Natural killer cell (primary cell): ENCODE results near the gene SLC2A14. TPM values are rescaled to one million over a fixed set of nuclear protein-coding genes. Genes with fewer than 3 reads are reported as not detected.
"Not testable (repeated sequence)": the region's sequence is repeated elsewhere in the genome, so short reads cannot be mapped to it uniquely, and the experiment has no call there.

Experiments
- ATAC-seq, 3 donors: fragments of 150-1000 bp in 2 of 3; fragments of 200-7000 bp in 1 of 3; cut with Tn5 transposase; 1 replicate in 1 of 3; 2 replicates in 2 of 3; pipeline ENCODE4 v1.10.0; 2021; ENCODE audit warnings: mild to moderate bottlenecking in 2 of 3, moderate library complexity in 2 of 3
- DNase-seq, 2 donors: peaks; one replicate each; pipeline versions ENCODE4 v3.0.0 to v3.0.0-alpha.2; 2013 to 2021; ENCODE audit warnings: mixed read lengths in 1 of 2
- H3K27ac ChIP-seq: one replicate; pipeline ENCODE4 v1.5.1; 2013; ENCODE audit warnings: mild to moderate bottlenecking, low read length
- H3K27me3 ChIP-seq: one replicate; pipeline ENCODE4 v1.6.1; 2013; ENCODE audit warnings: low read length; ENCODE audit not compliant: control insufficient read depth, insufficient read depth
- H3K36me3 ChIP-seq: one replicate; pipeline ENCODE4 v1.6.1; 2013; ENCODE audit warnings: low read length; ENCODE audit not compliant: control insufficient read depth, insufficient read depth
- H3K4me1 ChIP-seq: one replicate; pipeline ENCODE4 v1.6.1; 2013; ENCODE audit warnings: low read length; ENCODE audit not compliant: control insufficient read depth, insufficient read depth
- H3K4me3 ChIP-seq: one replicate; pipeline ENCODE4 v1.5.1; 2013; ENCODE audit warnings: low read length
- H3K9me3 ChIP-seq: one replicate; pipeline ENCODE4 v1.6.1; 2013; ENCODE audit warnings: low read length; ENCODE audit not compliant: control insufficient read depth, insufficient read depth
- H3K27ac Mint-ChIP-seq, 2 donors: one replicate each; pipeline ENCODE4 v1.8.0; 2022; ENCODE audit warnings: mild to moderate bottlenecking in 2 of 2, mixed read lengths in 2 of 2, moderate library complexity in 1 of 2
- H3K27me3 Mint-ChIP-seq, 2 donors: one replicate each; pipeline ENCODE4 v1.8.0; 2022; ENCODE audit warnings: low read depth in 2 of 2, mixed read lengths in 2 of 2
- H3K36me3 Mint-ChIP-seq: one replicate; pipeline ENCODE4 v1.8.0; 2022; ENCODE audit warnings: mixed read lengths
- H3K4me1 Mint-ChIP-seq, 2 donors: one replicate each; pipeline ENCODE4 v1.8.0; 2022; ENCODE audit warnings: mixed read lengths in 2 of 2
- H3K4me3 Mint-ChIP-seq: one replicate; pipeline ENCODE4 v1.8.0; 2022; ENCODE audit warnings: mild to moderate bottlenecking, moderate library complexity, mixed read lengths
- H3K9me3 Mint-ChIP-seq, 2 donors: one replicate each; pipeline ENCODE4 v1.8.0; 2022; ENCODE audit warnings: mixed read lengths in 2 of 2
- WGBS: methylation state at CpG from one replicate; pipeline ENCODE4 v1.1.7; 2013; ENCODE audit warnings: missing lambda C conversion rate; ENCODE audit not compliant: insufficient coverage; 5-methylcytosine and 5-hydroxymethylcytosine counted together
- intact Hi-C: fragments of 100-400 bp; cut with micrococcal nuclease; formaldehyde crosslinking; loops from one replicate; pipeline ENCODE4 v1.14.2; 2022
- total RNA-seq, 4 donors: library from RNA; stranded (reverse); fragments of 120-200 nt in 1 of 4; gene quantifications; one replicate each; pipeline versions ENCODE4 v1.2.3 to v1.2.4, GENCODE V29; 2013 to 2022
- TF ChIP-seq, protein P1 (sequence below): fragments of 200-600 bp; IDR thresholded peaks from one replicate; pipeline ENCODE4 v1.8.0; 2022; ENCODE audit warnings: antibody characterized with exemption

The SLC2A14 gene
- total RNA-seq, 3 donors from 2014 or later (not counting 1 experiment from before 2014, with no cell fraction given): 0.12 to 7.9 (median 0.25) TPM

DNA sequence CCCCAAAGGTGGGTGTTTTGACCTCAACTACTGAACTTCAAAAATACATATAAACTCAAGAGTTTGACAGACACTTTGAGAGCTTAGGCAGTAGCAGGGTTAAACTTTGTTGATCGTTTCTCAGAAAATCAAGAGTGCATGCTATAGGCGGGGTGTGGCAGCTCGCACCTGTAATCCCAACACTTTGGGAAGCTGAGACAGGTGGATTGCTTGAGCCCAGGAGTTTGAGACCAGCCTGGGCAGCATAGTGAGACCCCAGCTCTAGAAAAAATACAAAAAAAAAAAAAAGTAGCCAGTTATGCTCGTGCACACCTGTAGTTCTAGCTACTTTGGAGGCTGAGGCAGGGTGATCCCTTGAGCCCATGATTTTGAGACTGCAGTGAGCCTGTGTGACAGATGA is 71.3 kb downstream of the SLC2A14 start:
- no peak overlapping the region for H3K4me3 ChIP-seq
- no peaks in the 10 kb centered on the region for H3K36me3 ChIP-seq
- Mint-ChIP-seq H3K27me3 (peaks cover 0 to 6% of the 10 kb centered on the region in 2 donors), H3K4me1 (no peaks in the 10 kb centered on the region), H3K36me3 (no peaks in the 10 kb centered on the region), H3K27ac (no peak overlapping the region), H3K9me3 (no peaks in the 10 kb centered on the region), H3K4me3 (no peak overlapping the region)
- WGBS: 70% methylated on average over 4 of the region's 4 CpGs
- ATAC-seq (no peak), DNase-seq (no peak)
- no peak overlapping the region for H3K27ac ChIP-seq
- TF ChIP-seq, protein P1, sequence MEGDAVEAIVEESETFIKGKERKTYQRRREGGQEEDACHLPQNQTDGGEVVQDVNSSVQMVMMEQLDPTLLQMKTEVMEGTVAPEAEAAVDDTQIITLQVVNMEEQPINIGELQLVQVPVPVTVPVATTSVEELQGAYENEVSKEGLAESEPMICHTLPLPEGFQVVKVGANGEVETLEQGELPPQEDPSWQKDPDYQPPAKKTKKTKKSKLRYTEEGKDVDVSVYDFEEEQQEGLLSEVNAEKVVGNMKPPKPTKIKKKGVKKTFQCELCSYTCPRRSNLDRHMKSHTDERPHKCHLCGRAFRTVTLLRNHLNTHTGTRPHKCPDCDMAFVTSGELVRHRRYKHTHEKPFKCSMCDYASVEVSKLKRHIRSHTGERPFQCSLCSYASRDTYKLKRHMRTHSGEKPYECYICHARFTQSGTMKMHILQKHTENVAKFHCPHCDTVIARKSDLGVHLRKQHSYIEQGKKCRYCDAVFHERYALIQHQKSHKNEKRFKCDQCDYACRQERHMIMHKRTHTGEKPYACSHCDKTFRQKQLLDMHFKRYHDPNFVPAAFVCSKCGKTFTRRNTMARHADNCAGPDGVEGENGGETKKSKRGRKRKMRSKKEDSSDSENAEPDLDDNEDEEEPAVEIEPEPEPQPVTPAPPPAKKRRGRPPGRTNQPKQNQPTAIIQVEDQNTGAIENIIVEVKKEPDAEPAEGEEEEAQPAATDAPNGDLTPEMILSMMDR: no peak
- intact Hi-C loops: no loop called here
- H3K4me1 ChIP-seq: no peaks in the 10 kb centered on the region
- H3K9me3 ChIP-seq: no peaks in the 10 kb centered on the region
- no peaks in the 10 kb centered on the region for H3K27me3 ChIP-seq

DNA sequence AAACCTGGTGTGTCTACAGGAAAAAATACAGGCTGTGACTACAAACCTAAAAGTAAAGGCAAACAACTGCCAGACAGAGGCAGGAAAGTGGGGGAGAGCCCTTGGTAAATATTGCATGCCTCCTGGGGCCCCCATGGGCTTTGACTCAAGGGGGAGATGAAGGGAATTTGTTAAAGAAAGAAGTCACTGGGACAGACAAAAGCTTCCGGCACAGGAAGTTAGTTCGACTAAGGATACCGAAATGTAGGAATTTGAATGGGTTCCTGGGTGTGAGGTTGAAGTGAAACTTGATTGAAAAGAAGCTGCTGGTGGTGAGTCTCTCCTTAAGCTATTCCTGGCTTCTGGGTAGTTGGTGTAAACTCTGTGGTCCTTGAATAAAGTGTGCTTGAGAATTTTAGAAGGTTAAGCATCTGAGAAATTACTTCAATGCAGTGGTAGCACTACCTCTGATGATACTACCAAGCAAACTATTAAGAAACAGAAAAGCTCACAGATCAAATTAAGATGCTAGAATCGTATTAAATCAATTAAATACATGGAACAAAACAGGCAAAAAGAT is 73.9 kb downstream of the SLC2A14 start:
- H3K27me3 ChIP-seq, H3K4me3 ChIP-seq, ATAC-seq: not testable (repeated sequence)

DNA sequence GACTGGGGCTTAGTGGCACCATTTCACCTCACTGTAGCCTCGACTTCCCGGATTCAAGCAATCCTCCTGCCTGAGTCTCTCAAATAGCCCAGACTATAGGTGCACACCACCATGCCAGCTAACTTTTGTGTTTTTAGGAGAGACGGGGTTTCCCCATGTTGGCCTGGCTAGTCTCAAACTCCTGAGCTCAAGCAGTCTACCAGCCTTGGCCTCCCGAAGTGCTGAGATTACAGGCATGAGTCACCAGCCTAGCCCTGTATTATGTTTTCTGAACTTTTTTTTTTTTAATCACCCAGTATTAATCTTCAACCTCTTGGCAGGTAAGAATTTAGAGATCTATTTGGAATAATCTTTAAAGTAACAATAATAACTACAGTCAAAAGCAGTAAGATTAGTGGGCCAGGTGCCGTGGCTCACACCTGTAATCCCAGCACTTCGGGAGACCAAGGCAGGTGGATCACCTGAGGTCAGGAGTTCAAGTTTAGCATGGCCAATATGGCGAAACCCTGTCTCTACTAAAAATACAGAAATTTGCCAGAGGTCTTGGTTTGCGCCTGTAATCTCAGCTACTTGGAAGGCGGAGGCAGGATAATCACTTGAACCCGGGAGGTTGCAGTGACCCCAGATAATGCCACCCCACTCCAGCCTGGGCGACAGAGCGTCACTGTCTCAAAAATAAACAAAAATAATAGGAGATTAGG is 74.9 kb downstream of the SLC2A14 start:
- intact Hi-C loops: no loop called here
- H3K4me3 ChIP-seq: no peak overlapping the region
- Mint-ChIP-seq H3K27ac (no peak overlapping the region), H3K27me3 (peaks cover 0 to 6% of the 10 kb centered on the region in 2 donors), H3K4me1 (no peaks in the 10 kb centered on the region), H3K4me3 (no peak overlapping the region), H3K36me3 (no peaks in the 10 kb centered on the region), H3K9me3 (no peaks in the 10 kb centered on the region)
- DNase-seq (no peak), ATAC-seq (no peak)
- H3K27ac ChIP-seq: no peak overlapping the region
- H3K4me1 ChIP-seq: no peaks in the 10 kb centered on the region
- H3K9me3 ChIP-seq: no peaks in the 10 kb centered on the region
- no peaks in the 10 kb centered on the region for H3K27me3 ChIP-seq
- TF ChIP-seq, protein P1: no peak
- H3K36me3 ChIP-seq: no peaks in the 10 kb centered on the region
- 87% methylated on average over 10 of the region's 12 CpGs for WGBS

More for the DNA sequence above, 73.9 kb downstream of the SLC2A14 start:
- H3K27ac ChIP-seq, DNase-seq, H3K36me3 ChIP-seq, H3K4me1 ChIP-seq, H3K9me3 ChIP-seq, H3K4me1 Mint-ChIP-seq, H3K4me3 Mint-ChIP-seq, intact Hi-C loops, H3K9me3 Mint-ChIP-seq, H3K27ac Mint-ChIP-seq, H3K36me3 Mint-ChIP-seq, H3K27me3 Mint-ChIP-seq: not testable (repeated sequence)
- WGBS: no CpG with 5 or more reads among the region's 4 CpGs

DNA sequence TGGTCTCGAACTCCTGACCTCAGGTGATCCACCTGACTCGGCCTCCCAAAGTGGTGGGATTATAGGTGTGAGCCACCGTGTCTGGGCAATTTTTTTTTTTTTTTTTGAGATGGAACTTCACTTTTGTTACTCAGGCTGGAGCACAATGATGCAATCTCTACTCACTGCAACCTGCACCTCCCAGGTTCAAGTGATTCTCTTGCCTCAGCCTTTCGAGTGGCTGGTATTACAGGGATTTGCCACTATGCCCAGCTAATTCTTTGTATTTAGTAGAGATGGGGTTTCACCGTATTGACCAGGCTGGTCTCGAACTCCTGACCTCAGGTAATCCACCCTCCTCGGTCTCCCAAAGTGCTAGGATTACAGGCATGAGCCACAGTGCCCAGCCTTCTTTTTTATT is 75.4 kb downstream of the SLC2A14 start:
- H3K4me3 Mint-ChIP-seq, H3K36me3 Mint-ChIP-seq, H3K4me1 Mint-ChIP-seq, H3K27ac ChIP-seq, H3K27me3 ChIP-seq, intact Hi-C loops, H3K27me3 Mint-ChIP-seq, H3K27ac Mint-ChIP-seq, DNase-seq, H3K4me3 ChIP-seq, H3K9me3 Mint-ChIP-seq, H3K4me1 ChIP-seq, ATAC-seq, H3K9me3 ChIP-seq, H3K36me3 ChIP-seq: not testable (repeated sequence)
- 81% methylated on average over 6 of the region's 7 CpGs for WGBS
